COLO668 (cell line): Measurements from ENCODE around the gene PARD3B.

Source experiments
- DNase-seq: peaks from one replicate; lab custom pipeline; 2025; ENCODE audit not compliant: unreplicated experiment; lab: John Stamatoyannopoulos, UW

PARD3B gene

DNA sequence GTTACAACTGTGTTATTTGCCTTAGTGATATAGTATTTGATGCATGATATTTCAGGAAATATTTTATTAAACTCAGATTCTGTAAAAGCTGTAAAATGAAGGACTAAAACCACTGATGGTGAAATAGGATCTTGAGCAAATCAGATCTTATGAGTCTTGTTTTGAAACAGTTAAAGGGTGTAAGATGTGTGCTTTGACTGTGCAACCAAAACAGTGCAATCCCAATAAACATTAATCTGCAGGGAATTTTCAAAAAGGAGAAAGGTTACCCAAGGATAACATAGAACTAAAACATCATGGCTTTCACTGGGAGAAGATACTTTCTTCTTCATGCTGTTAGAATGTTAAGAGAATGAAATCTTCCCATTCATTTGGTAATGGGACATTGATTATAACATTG, 378.7 kb downstream of the PARD3B start:
- no peak for DNase-seq

DNA sequence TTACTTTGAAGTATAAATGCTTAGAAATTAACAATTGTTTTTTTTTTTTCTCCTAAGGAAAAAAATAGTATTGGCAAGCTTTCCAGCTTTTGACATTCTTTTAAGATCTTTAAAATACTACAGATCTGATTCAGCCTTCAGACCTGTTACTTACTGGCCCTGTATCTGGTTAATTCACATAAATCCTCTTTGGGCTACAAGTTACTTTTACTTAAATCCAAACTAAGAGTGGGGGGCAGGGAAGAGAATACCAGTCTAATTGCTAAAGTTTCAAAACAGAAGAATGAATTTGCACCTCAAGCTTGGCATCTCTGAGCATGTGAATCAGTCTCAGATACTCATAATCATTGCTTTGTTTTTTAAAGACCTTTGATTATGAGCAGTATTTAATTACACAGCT, 386.3 kb downstream of the PARD3B start:
- no peak for DNase-seq

- DNase-seq: no peak
Observed at GRCh38 chr2:204933735-204934374, 388.6 kb downstream of the PARD3B start.

GRCh38 chr2:204944927-204945326, 399.7 kb downstream of the PARD3B start:
- no peak for DNase-seq

DNA sequence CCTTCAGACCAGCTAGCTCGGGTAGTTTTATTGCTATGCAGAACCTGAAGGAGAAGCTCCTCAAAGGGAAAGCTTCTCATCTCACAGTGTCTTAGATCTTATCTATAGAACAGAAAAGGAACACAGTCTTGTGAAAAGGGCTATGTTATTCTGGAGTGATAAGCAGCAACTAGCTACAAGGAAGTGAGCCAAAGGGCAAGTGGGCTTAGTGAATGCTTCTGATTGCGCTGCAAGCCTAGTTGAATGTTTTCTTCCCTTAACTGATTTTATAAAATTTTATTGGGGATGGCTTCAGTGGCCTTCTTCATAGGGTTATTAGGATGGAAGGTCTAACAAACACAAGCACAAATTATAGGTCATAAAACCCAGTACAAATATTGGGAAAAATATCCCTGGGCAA, 400.1 kb downstream of the PARD3B start:
- no peak for DNase-seq

GRCh38 chr2:204946892-204947291, 401.6 kb downstream of the PARD3B start:
- DNase-seq: no peak

DNA sequence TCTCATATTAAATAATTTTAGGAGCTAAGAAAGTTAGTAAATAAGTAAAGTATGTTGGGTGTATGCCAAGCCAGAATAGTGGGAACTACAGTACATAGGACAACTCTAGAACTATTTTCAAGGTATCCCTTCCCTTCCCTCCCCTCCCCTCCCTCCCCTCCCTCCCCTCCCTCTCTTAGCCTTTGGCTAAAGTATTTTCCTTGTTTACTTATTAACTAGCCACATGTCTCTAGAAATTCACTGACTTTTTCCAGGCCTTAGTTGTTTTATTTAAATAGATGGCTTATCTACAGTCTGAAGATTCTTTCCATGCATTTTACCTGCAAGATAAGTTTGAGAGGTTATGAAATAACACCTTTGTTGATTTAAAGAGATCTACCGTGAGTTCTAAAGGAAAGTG, 402.1 kb downstream of the PARD3B start:
- DNase-seq: no peak

GRCh38 chr2:204948024-204948763, 402.9 kb downstream of the PARD3B start:
- no peak for DNase-seq

DNA sequence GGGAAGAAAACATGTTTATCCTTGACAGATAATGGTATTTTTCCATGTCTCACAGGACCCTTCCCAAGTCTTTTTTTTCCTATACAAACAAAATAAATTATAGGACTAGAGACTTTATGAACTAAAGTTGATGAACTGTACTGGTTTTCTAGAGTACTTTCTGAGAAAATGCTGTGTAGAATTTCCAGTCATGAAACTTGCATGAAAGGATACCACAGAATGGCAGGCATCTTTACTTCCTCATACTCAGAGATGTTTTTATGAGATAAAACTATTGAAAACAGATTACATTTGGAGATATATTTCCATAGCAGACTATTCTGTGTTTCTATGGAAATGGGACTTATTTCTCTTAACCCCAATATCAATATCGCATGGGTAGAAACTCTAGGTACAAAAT, 403.5 kb downstream of the PARD3B start:
- DNase-seq: no peak

GRCh38 chr2:204950695-204951346, 405.5 kb downstream of the PARD3B start:
- no peak for DNase-seq

DNA sequence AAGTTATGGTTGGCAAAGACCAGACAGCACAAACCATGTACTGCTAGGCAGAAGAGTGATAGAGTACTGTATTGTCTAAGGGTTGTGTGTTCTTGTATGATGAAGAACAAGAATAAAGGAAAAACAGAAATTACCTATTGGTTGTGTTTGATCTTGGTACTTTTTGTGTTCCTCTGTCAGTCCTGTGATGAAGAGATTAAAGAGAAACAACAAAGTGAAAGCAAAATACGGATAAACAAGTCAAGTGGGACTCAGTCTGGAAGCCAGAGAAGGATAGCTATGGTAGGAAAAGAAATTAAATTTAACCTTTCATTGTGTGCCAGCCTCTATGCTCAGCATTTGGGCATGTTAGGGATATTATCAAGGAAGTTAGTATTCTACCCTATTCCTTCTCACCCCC, 413.1 kb downstream of the PARD3B start:
- no peak for DNase-seq

GRCh38 chr2:204964414-204964813, 419.1 kb downstream of the PARD3B start:
- DNase-seq: no peak

DNA sequence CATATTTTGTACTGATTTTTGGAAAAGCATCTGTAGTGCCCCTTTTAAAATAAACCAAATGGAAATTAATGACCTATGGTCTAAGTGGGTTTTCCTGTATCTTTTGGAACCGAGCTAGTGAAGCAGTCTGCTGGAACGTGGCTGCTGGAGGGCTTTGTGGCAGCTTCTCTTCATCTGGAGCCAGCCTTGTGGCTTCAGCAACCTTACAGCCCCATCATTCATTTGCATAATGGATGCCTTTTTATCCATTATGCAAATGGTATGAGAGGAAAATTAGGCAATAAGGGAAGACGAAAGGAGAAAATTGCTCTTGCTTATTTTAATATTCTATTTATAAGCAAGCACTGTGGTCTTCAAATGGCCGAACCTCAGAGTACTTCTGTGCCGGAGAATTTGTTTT, 421.0 kb downstream of the PARD3B start:
- no peak for DNase-seq

DNA sequence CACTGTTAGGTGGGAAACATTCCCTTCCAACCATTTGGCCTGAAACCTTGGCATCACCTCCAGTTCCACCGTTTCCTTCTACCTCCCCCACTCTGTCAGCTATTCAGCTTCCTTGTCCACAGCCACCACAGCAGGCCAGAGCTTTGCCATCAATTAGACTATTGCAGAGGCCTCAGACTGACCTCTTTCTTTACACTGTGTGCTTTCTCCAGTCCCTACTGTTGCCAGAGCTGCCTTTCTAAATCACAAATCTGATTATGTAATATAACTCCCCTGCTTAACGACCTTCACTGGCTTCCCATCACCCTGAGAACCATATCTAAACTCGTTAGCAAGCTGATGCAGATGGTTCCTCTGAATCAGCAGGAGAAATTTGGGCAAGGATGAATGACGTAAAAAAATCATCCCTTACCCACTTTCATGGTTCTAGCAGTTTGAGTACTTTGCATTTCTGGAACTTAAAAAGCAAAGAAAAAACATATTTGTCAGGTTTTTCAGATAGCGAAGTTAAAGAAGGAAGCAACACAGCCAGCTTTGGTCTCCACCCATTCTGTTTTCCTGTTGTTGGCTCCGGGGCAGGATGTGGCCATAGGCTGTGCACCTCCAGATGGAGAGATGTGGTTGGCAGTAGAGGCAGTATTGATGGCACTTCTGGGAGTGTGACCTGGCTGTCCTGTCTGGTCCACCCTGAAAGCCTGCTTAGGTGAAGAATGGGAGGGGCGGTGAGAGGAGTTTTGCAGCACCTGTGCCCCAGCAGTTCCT, 422.1 kb downstream of the PARD3B start:
- DNase-seq: no peak

DNA sequence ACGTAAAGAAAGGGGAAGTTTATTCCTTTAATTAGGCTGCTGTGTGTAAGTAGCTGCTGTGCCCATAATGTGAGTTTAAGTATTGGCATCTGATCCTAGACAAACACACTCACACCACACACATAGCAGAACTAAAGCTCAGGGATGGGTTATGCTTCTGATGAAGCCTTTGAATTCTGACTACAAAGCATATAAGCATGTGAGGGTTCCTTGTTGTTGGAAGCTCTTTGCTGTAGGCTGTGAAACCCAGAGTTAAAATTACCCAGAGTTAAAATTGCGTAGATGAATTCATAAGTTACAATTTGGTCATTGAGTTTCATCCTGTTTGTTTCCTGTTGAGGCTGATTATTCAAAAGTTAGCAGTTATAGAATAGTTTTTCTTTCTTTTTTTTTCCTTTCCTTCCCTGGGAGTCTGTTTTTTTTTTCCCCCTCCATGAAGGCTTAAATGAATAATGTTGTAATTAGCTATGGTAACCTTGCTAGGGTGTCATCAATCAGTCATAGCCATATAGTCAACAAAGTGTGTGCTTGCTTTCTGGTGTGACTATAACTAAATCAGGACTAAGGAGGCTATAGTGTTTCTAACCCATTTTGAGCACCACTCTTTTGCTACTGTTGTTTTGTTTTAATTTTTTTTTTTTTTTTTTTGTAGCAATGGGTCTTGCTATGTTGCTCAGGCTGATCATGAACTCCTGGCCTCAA, 426.1 kb downstream of the PARD3B start:
- DNase-seq: no peak

GRCh38 chr2:204972161-204972560, 426.9 kb downstream of the PARD3B start:
- DNase-seq: no peak

DNA sequence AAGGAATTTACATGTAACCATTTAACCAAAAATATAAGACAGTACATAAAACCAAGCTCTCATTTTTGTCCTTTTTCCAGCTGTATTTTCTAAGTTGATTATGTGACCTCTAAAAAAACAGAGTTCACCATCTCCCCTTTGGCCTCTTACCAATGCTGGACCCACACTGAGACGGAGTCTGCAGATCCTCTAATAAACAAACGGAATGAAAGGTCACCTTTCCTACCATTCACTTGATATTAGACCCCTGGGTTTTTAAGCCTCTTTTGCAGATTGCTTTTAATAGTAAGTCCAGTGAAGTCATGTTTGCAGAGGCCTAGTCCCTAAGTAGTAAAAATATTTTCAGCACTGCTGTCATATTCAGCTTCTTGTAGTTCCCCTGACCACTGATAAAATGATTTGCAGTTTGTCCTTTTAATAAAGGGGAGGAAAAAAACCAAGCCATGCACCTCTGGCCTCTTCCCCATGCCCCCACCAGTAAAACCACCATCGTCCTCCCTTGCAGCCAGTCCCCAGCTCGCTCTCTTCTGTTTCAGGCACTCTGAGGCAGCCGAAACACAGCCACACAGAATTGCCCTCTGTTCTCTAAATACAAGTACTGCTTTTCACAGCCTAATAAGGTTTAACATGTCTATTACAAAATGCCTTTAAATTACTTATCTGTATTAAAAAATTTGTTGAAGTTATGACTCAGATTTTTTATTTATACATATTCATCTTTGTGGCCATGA, 427.5 kb downstream of the PARD3B start:
- no peak for DNase-seq

DNA sequence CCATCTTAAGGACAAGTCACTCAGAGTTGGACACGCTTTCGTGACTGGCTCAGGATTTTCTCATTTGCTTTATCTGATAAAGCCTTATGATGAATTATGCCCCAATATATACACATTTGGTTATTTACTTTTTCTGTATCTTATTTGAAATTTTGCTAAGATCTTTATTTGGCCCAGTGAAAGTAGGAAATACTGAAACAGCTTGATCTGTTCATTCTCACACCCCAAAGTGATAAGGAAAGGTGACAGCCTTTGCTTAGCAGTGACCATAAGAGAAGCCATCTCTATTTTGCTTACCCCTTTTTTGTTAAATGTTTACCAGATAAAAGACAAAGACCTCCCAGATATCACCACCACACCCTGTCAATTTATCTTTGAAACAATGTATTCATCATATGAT, 428.3 kb downstream of the PARD3B start:
- DNase-seq: no peak

- DNase-seq: no peak
Observed at GRCh38 chr2:204974487-204974886, 429.2 kb downstream of the PARD3B start.

DNA sequence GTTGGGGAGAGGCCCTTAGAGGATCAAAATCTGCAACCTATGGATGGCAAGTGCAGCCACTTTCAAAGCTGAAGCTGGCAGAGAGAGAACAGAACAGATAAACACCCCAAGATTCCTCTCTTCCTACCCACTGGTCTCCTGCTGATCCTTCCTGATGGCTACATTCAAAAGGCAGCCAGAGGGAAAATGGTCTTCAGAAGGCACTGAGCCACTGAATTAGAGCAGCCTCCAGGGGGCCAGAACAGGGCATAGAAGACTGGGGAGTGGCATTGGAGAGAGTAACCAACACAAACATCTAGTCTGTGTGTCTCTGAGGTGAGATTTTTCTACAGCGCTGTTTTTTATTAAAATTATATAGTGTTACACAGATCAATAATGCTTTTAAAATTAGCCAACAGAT, 432.6 kb downstream of the PARD3B start:
- no peak for DNase-seq
